Mesothelial cell of epicardium (in vitro differentiated cells): ENCODE data around the gene HSF2BP. TPM values are rescaled to one million over a fixed set of nuclear protein-coding genes. Genes with fewer than 3 reads are reported as not detected.

Source experiments
- DNase-seq, 2 experiments: peaks; one replicate each; pipeline ENCODE4 v3.0.0; 2021; ENCODE audit warnings: low spot score in 2 of 2; ENCODE audit not compliant: unreplicated experiment in 2 of 2
- H3K27ac Mint-ChIP-seq: 2 replicates; pipeline ENCODE4 v1.8.0; 2021; ENCODE audit warnings: mixed read lengths
- H3K27me3 Mint-ChIP-seq: 2 replicates; pipeline ENCODE4 v1.8.0; 2021; ENCODE audit warnings: low read depth, mixed read lengths
- H3K36me3 Mint-ChIP-seq: 2 replicates; pipeline ENCODE4 v1.8.0; 2021; ENCODE audit warnings: mixed read lengths
- H3K4me1 Mint-ChIP-seq: 2 replicates; pipeline ENCODE4 v1.8.0; 2021; ENCODE audit warnings: mixed read lengths
- H3K4me3 Mint-ChIP-seq: 2 replicates; pipeline ENCODE4 v1.8.0; 2021; ENCODE audit warnings: mild to moderate bottlenecking, moderate library complexity, mixed read lengths
- H3K9me3 Mint-ChIP-seq: 2 replicates; pipeline ENCODE4 v1.8.0; 2021; ENCODE audit warnings: mixed read lengths
- CTCF ChIP-seq: fragments of 200-600 bp; sonication (generic); IDR thresholded peaks from one replicate; pipeline ENCODE4 v1.5.0; 2021; ENCODE audit warnings: antibody characterized with exemption; ENCODE audit not compliant: unreplicated experiment
- total RNA-seq: library from RNA; stranded (reverse); gene quantifications from 3 replicates; pipeline ENCODE4 v1.2.1, GENCODE V29; 2021

The HSF2BP gene
- total RNA-seq, 1 donor from 2014 or later, result 5.1 TPM

- H3K36me3 Mint-ChIP-seq, result no peaks in the 10 kb centered on the region
- no peaks in the 10 kb centered on the region for H3K27me3 Mint-ChIP-seq
- H3K4me1 Mint-ChIP-seq, result peaks cover 21% of the 10 kb centered on the region
- H3K4me3 Mint-ChIP-seq, result no peak overlapping the region
- DNase-seq, result no peak
- H3K9me3 Mint-ChIP-seq, result no peaks in the 10 kb centered on the region
- no peak for TF ChIP-seq CTCF
- no peak overlapping the region for H3K27ac Mint-ChIP-seq
Measured at GRCh38 chr21:43613755-43614638, 45.3 kb downstream of the HSF2BP start.

DNA sequence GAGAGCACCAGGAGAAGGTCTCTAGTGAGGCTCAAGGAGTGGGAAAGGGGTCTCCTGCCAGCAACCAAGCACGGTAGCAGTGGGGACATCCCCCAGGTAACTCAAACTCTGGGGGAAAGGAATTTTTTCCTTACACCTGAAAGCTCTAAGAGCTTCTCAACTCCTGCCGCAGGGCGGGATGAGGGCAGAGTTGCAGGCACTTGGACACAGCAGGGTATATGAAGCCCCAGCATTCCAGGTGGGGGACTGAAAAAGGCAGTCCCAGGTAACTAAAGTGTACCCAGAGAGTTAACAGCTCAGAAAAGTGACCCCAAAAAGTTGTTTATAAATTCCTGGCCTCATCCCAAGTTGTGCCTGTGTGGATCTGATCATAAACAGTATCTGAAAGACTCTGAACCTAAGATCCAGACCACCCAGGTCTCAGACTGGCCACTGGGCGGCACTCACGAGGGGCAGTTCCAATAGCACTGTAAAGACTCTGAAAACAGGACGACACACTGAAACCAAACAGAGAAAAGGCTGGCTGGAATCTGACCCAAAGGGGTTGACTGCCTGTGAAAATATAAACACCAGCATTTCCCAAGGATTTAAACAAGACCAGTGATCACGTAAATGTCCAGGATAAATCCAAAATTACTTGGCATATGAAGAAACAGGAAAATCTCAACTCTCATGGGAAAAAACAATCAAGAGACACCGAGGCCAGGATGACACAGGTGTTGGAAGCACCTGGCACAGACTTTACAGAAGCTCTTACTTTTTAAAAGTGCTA lies 47.5 kb downstream of the HSF2BP start:
- peaks cover 10% of the 10 kb centered on the region for H3K36me3 Mint-ChIP-seq
- TF ChIP-seq CTCF, result peak; percentile 29
- H3K27me3 Mint-ChIP-seq, result no peaks in the 10 kb centered on the region
- H3K4me3 Mint-ChIP-seq, result no peak overlapping the region
- peaks cover 12% of the 10 kb centered on the region for H3K9me3 Mint-ChIP-seq
- peak; percentile 36 to 67 for DNase-seq
- peak overlapping the region; percentile 85 for H3K27ac Mint-ChIP-seq
- H3K4me1 Mint-ChIP-seq, result peaks cover 21% of the 10 kb centered on the region

DNA sequence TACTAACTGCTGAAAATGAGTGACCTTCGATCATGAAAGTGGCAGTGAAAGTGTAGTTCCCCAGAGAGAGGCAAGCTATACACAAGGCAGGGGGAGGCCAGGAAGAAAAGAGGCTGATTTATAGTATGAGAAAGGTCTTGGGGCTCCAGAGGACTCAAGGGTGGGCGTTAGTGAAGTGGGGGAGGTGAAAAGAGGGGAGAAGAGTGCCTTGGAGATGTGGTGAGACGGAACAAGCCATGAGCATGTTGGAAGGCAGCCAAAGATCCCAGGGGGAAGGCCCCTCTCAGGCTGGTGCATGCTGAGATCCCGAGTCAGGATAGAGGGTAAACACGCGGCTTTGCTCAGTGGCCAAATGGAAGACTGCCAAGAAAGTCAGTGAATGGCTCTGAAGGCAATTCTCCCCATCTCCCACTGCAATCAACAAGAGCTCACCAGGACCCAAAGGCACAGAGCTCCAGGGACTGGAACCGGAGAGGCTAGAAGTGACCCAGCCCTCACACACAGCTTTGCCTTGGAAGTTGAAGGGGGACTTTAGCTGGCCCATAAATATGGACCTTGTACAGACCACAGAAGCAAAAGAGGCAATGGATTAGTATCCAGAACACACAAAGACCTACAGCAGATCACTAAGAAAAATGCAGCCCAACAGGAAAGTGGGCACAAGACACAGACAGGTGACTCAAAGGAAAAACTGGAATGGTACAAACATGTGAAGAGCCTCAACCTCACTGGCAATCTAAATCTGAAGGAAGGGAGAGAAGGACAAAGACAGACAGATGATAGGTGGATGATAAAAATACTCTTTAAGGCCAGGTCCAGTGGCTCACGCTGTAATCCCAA lies 49.6 kb downstream of the HSF2BP start:
- Mint-ChIP-seq H3K9me3 (peaks cover 12% of the 10 kb centered on the region), H3K4me1 (peaks cover 21% of the 10 kb centered on the region), H3K27ac (peak overlapping the region; percentile 83), H3K27me3 (no peaks in the 10 kb centered on the region), H3K36me3 (peaks cover 10% of the 10 kb centered on the region), H3K4me3 (no peak overlapping the region)
- DNase-seq, result no peak
- TF ChIP-seq CTCF, result no peak

DNA sequence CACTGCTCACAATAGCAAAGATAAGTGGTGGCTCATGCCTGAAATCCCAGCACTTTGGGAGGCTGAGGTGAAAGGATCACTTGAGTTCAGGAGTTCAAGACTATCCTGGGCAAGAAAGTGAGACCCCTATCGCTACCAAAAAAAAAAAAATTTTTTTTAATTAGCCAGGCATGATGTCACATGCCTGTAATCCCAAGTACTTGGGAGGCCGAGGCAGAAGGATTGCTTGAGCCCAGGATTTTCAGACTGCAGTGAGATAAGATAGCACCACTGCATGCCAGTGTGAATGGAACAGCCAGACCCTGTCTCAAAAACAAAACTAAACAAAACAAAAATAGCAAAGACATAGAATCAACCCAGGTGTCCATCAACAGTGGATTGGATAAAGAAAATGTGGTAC lies 50.6 kb downstream of the HSF2BP start:
- H3K27me3 Mint-ChIP-seq, result no peaks in the 10 kb centered on the region
- H3K36me3 Mint-ChIP-seq, result peaks cover 10% of the 10 kb centered on the region
- DNase-seq, result no peak
- peaks cover 12% of the 10 kb centered on the region for H3K9me3 Mint-ChIP-seq
- no peak overlapping the region for H3K4me3 Mint-ChIP-seq
- H3K4me1 Mint-ChIP-seq, result peaks cover 21% of the 10 kb centered on the region
- TF ChIP-seq CTCF, result no peak
- no peak overlapping the region for H3K27ac Mint-ChIP-seq

DNA sequence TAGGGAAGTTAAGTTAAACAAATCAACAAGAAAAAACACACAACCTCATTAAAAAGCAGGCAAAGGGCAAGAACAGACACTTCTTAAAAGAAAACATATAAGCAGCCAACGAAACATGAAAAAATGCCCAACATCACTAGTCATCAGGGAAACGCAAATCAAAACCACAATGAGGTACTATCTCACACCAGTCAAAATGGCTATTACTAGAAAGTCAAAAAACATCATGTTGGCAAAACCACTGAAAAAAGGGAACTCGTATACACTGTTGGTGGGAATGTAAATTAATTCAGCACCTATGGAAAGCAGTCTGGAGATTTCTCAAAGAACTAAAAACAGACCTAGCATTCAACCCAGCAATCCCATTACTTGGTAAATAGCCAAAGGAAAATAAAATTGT lies 51.1 kb downstream of the HSF2BP start:
- peaks cover 20% of the 10 kb centered on the region for H3K4me1 Mint-ChIP-seq
- no peak for DNase-seq
- TF ChIP-seq CTCF, result no peak
- H3K36me3 Mint-ChIP-seq, result peaks cover 10% of the 10 kb centered on the region
- no peak overlapping the region for H3K4me3 Mint-ChIP-seq
- no peaks in the 10 kb centered on the region for H3K27me3 Mint-ChIP-seq
- peaks cover 12% of the 10 kb centered on the region for H3K9me3 Mint-ChIP-seq
- H3K27ac Mint-ChIP-seq, result peak overlapping the region; percentile 3
